WERI-Rb-1 (cell line): ENCODE measurements around the gene TIE1.

Experiments
- DNase-seq: peaks from one replicate; pipeline ENCODE4 v3.0.0-alpha.2; 2020
- H3K27ac ChIP-seq: fragments of 250-450 bp; sonication (Bioruptor Pico); 2 replicates; pipeline ENCODE4 v1.5.1; 2020; ENCODE audit warnings: mild to moderate bottlenecking, moderate library complexity
- H3K27me3 ChIP-seq: fragments of 250-450 bp; sonication (Bioruptor Pico); 2 replicates; pipeline ENCODE4 v1.5.1; 2021; ENCODE audit warnings: mild to moderate bottlenecking, low read depth, moderate library complexity; ENCODE audit not compliant: insufficient read depth, severe bottlenecking
- H3K36me3 ChIP-seq: fragments of 250-450 bp; sonication (Bioruptor Pico); 2 replicates; pipeline ENCODE4 v1.5.1; 2020; ENCODE audit warnings: mild to moderate bottlenecking, moderate library complexity
- H3K4me3 ChIP-seq: 2 replicates; pipeline ENCODE4 v1.5.1; 2011; ENCODE audit warnings: low read depth, mild to moderate bottlenecking, control low read depth, low read length
- H3K9me3 ChIP-seq: fragments of 250-450 bp; sonication (Bioruptor Pico); 2 replicates; pipeline ENCODE4 v1.5.1; 2021; ENCODE audit warnings: mild to moderate bottlenecking, moderate library complexity; ENCODE audit not compliant: severe bottlenecking
- CTCF ChIP-seq: IDR thresholded peaks from 2 replicates; pipeline ENCODE4 v1.5.1; 2011; ENCODE audit warnings: low read depth, mild to moderate bottlenecking, control low read depth, inconsistent platforms, low read length

TIE1 gene

DNA sequence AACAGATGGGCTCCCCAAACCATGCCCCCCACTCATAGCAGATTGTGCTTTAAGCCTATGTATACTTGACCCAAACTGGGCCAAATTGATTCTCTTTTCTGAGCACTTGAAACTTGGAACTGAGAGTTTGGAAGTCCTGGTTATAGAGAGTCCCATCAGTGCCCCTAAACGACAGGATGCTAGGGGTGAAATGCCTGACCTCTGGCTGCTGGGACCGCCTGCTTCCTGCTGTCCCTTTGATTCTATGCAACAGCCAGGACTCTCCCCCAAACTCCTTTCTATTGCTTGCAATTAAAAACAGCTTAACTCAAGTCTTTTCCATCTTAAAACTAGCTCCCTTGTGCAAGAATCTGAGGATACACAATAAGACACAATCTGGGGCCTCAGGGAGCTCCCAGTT lies 20.1 kb upstream of the TIE1 start:
- H3K27me3 ChIP-seq: no peaks in the 10 kb centered on the region
- H3K36me3 ChIP-seq: no peaks in the 10 kb centered on the region
- no peak overlapping the region for H3K4me3 ChIP-seq
- no peak overlapping the region for H3K27ac ChIP-seq
- no peak for DNase-seq
- no peaks in the 10 kb centered on the region for H3K9me3 ChIP-seq
- TF ChIP-seq CTCF: no peak

- Histone ChIP-seq H3K36me3 (no peaks in the 10 kb centered on the region), H3K9me3 (no peaks in the 10 kb centered on the region), H3K27ac (no peak overlapping the region), H3K4me3 (no peak overlapping the region), H3K27me3 (no peaks in the 10 kb centered on the region)
- no peak for TF ChIP-seq CTCF
- DNase-seq: no peak
These were observed 18.3 kb upstream of the TIE1 start for GRCh38 chr1:43282220-43283195.

- TF ChIP-seq CTCF: no peak
- DNase-seq: no peak
- Histone ChIP-seq H3K36me3 (no peaks in the 10 kb centered on the region), H3K4me3 (no peak overlapping the region), H3K27ac (no peak overlapping the region), H3K27me3 (no peaks in the 10 kb centered on the region), H3K9me3 (no peaks in the 10 kb centered on the region)
These were observed 16.7 kb upstream of the TIE1 start for GRCh38 chr1:43284065-43284464.

DNA sequence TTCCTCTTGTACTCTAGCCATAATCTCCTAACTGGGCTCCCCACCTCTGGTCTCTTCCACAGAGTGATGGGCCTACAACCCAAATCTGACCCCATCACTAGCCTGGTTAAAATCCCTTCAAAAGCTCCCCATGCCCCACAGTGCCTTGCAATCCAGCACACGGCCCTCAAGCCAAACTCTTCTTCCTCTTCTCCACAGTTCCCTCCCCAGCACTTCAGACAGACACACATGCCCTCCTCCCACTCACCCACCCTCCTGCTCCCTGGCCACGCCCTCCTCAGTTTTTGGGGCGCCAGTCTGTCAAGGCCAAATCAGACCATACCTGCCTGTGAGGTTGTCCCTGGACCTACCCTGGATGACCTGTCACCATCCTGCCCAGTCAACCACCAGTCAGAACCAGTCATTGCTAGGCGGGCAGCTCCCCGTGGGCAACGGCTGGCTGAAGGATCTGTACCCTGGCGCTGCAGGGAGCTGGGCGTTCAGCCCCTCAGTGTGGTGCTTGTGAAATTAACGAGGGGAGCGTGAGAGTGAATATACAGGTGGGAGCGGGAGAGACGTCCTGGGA lies 16.2 kb upstream of the TIE1 start:
- Histone ChIP-seq H3K9me3 (no peaks in the 10 kb centered on the region), H3K27me3 (no peaks in the 10 kb centered on the region), H3K4me3 (no peak overlapping the region), H3K36me3 (no peaks in the 10 kb centered on the region), H3K27ac (no peak overlapping the region)
- no peak for DNase-seq
- no peak for TF ChIP-seq CTCF

DNA sequence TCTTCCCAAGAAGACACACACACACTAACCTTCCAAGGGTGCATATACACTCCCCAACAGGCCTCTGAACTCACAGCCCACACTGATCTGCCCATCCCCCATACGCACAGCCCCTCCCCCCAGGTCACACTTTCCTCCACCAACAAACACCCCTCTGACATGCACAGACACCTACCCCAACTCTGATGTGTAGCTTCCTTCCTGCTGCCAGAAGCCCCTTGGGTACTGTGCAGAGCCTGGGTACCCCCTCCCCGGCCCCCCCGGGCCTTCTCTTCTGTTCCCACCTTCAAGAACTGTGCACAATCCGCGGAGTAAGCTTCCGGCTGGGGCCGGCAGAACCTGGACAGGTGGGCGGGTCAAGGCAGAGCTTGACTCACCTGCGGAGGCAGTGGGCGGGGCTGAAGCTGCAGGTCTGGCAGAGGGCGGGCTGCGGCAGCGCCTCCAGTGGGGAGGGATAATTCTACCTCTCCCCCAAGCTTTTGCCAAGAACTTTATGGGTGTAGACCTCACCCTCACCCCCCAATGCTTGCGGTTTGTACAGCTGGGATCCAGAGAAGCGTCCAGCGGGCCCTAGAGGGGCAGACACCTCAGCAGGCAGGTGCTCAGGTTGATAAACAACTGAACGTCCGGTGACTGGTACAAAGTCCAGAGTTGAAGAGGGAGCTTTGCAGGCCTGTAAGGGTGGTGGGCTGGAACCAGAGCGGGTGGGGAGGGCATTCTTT lies 15.4 kb upstream of the TIE1 start, which contains the start of gene C1orf210:
Gene C1orf210, minus strand, starts transcription at position 313 of the 722 bp plus-strand sequence. CDS start 2,311 bp downstream, outside the sequence.
- no peak for DNase-seq

More for the DNA sequence above, 15.4 kb upstream of the TIE1 start, which contains the start of gene C1orf210:
- no peak within 1 kb of the TSS for H3K4me3 ChIP-seq
- no peak for TF ChIP-seq CTCF
- no peak within 1 kb of the TSS for H3K27ac ChIP-seq
- no peaks in the 10 kb centered on the region for H3K36me3 ChIP-seq
- H3K27me3 ChIP-seq: no peaks in the 10 kb centered on the region
- no peaks in the 10 kb centered on the region for H3K9me3 ChIP-seq
